Endothelial cell of umbilical vein (primary cell): ENCODE results near the gene ACADS. TPM values are rescaled to one million over a fixed set of nuclear protein-coding genes. Genes with fewer than 3 reads are reported as not detected.

Source experiments
- BruUV-seq: library from RNA; stranded (reverse); fragments of 400-500 nt; replicated peaks from 2 replicates; lab custom pipeline; 2021; lab: Mats Ljungman, UMichigan
- CTCF ChIA-PET: fragments of 300-600, 350-600 bp; sonication (Branson Sonifier 250); formaldehyde crosslinking; loops from one replicate; lab custom pipeline; 2021; ENCODE audit warnings: antibody characterized with exemption, inconsistent platforms; lab: Charles Lee
- POLR2A ChIA-PET: fragments of 300-600, 350-600 bp; sonication (Branson Sonifier 250); formaldehyde crosslinking; loops from one replicate; lab custom pipeline; 2021; ENCODE audit warnings: antibody characterized with exemption, inconsistent platforms; lab: Charles Lee
- DNase-seq: peaks from one replicate; pipeline ENCODE4 v3.0.0-alpha.2; 2011; ENCODE audit warnings: low read depth, low spot score
- FAIRE-seq: peaks from 2 replicates; lab custom pipeline; 2011; peaks lifted over from hg19 to GRCh38; lab: Jason Lieb, UNC
- H2AFZ ChIP-seq: 2 replicates; pipeline ENCODE4 v1.6.0; 2012; ENCODE audit warnings: low read depth, low read length, control low read depth, inconsistent platforms
- H3K27ac ChIP-seq: 2 replicates; pipeline ENCODE4 v1.5.1; 2011; ENCODE audit warnings: low read depth, mild to moderate bottlenecking, control low read depth, low read length, moderate library complexity; ENCODE audit not compliant: insufficient read depth
- H3K27me3 ChIP-seq, 2 experiments: 2 replicates each; pipeline versions ENCODE4 v1.6.0 to v1.6.1; 2011; ENCODE audit warnings: low read length in 2 of 2, mixed read lengths in 1 of 2; ENCODE audit not compliant: control insufficient read depth in 2 of 2, insufficient read depth in 2 of 2
- H3K36me3 ChIP-seq, 2 experiments: 2 replicates in 1 of 2; 3 replicates in 1 of 2; pipeline ENCODE4 v1.5.1; 2011; ENCODE audit warnings: low read length in 2 of 2, mild to moderate bottlenecking in 1 of 2, moderate library complexity in 1 of 2; ENCODE audit not compliant: control insufficient read depth in 2 of 2, insufficient read depth in 2 of 2; ENCODE audit errors: extremely low read depth in 1 of 2
- H3K4me1 ChIP-seq: 3 replicates; pipeline ENCODE4 v1.5.1; 2011; ENCODE audit warnings: mild to moderate bottlenecking, low read length; ENCODE audit not compliant: control insufficient read depth, insufficient read depth; ENCODE audit errors: extremely low read depth
- H3K4me2 ChIP-seq: 2 replicates; pipeline ENCODE4 v1.6.1; 2011; ENCODE audit warnings: low read length, control low read depth, mixed read lengths; ENCODE audit not compliant: insufficient read depth
- H3K4me3 ChIP-seq, 3 experiments: fragments of 200-600 bp in 1 of 3; sonication (generic), shearing (Covaris generic) in 1 of 3; replicated peaks in 1 of 3; 2 replicates each; pipeline ENCODE4 v1.5.1; 2011 to 2016; ENCODE audit warnings: control low read depth in 3 of 3, low read length in 3 of 3, mild to moderate bottlenecking in 2 of 3, inconsistent platforms in 1 of 3, low read depth in 1 of 3, moderate library complexity in 1 of 3; ENCODE audit not compliant: insufficient read depth in 1 of 3
- H3K79me2 ChIP-seq: 2 replicates; pipeline ENCODE4 v1.6.0; 2012; ENCODE audit warnings: low read length, inconsistent platforms; ENCODE audit not compliant: control insufficient read depth, insufficient read depth
- H3K9ac ChIP-seq: replicated peaks from 2 replicates; pipeline ENCODE3; 2011; ENCODE audit warnings: low read length, control low read depth; ENCODE audit not compliant: insufficient read depth; ENCODE audit errors: extremely low read depth
- H3K9me1 ChIP-seq: replicated peaks from 3 replicates; pipeline ENCODE4 v1.6.0; 2011; ENCODE audit warnings: mild to moderate bottlenecking, low read length; ENCODE audit not compliant: control insufficient read depth, insufficient read depth; ENCODE audit errors: extremely low read depth
- H3K9me3 ChIP-seq: replicated peaks from 2 replicates; pipeline ENCODE4 v1.5.1; 2012; ENCODE audit warnings: low read length, inconsistent platforms; ENCODE audit not compliant: control insufficient read depth, insufficient read depth
- H4K20me1 ChIP-seq: replicated peaks from 2 replicates; pipeline ENCODE3; 2011; ENCODE audit warnings: mild to moderate bottlenecking, low read length; ENCODE audit not compliant: control insufficient read depth, insufficient read depth; ENCODE audit errors: extremely low read depth
- CTCF ChIP-seq, 2 donors: IDR thresholded peaks; 1 replicate in 1 of 2; 2 replicates in 1 of 2; pipeline ENCODE4 v1.5.1; 2011; ENCODE audit warnings: low read length in 2 of 2, mild to moderate bottlenecking in 2 of 2, moderate library complexity in 2 of 2, control low read depth in 1 of 2, inconsistent platforms in 1 of 2, low read depth in 1 of 2; ENCODE audit not compliant: insufficient read depth in 1 of 2; ENCODE audit errors: extremely low read depth in 1 of 2
- FOS ChIP-seq: IDR thresholded peaks from 2 replicates; pipeline ENCODE4 v1.6.1; 2011; ENCODE audit warnings: mild to moderate bottlenecking, low read length, moderate library complexity, borderline replicate concordance; ENCODE audit not compliant: insufficient read depth
- GATA2 ChIP-seq: IDR thresholded peaks from 2 replicates; pipeline ENCODE4 v1.7.0; 2011; ENCODE audit warnings: low read depth, mild to moderate bottlenecking, moderate library complexity, mixed read lengths, low read length; ENCODE audit not compliant: insufficient read length, insufficient read depth
- MAX ChIP-seq: IDR thresholded peaks from 2 replicates; pipeline ENCODE4 v1.6.1; 2011; ENCODE audit not compliant: insufficient read depth, insufficient read length
- MYC ChIP-seq: IDR thresholded peaks from one replicate; pipeline ENCODE4 v1.6.1; 2011; ENCODE audit warnings: mild to moderate bottlenecking, low read depth, low read length
- POLR2A ChIP-seq: IDR thresholded peaks from 2 replicates; pipeline ENCODE4 v1.6.1; 2012; ENCODE audit warnings: low read depth, mild to moderate bottlenecking, control low read depth, low read length
- dilution Hi-C: fragments of 300-500 bp; cut with MboI; formaldehyde crosslinking; loops from one replicate; pipeline ENCODE4 v1.15.0; 2019; ENCODE audit warnings: low sequenced_read_pairs; ENCODE audit not compliant: extremely low pct_ligation_motif_present
- intact Hi-C: fragments of 100-400 bp; cut with micrococcal nuclease; formaldehyde crosslinking; loops from one replicate; pipeline ENCODE4 v1.10.0; 2022
- polyA plus RNA-seq, 4 experiments: library from polyadenylated mRNA; depleted of rRNA in 3 of 4; stranded (reverse) in 3 of 4; unstranded in 1 of 4; fragments of >200 nt; gene quantifications; 2 replicates each; pipeline versions ENCODE4 v1.2.1 to v1.2.3, GENCODE V29; 2011 to 2012; ENCODE audit warnings: missing spikeins in 1 of 4
- total RNA-seq: library from RNA; stranded (reverse); gene quantifications from 2 replicates; pipeline ENCODE4 v1.2.3, GENCODE V29; 2021

The ACADS gene
- total and polyA plus RNA-seq, 2 donors (not counting 3 experiments of a cell fraction or from before 2014, with no cell fraction given): 8.2 to 8.9 TPM

DNA sequence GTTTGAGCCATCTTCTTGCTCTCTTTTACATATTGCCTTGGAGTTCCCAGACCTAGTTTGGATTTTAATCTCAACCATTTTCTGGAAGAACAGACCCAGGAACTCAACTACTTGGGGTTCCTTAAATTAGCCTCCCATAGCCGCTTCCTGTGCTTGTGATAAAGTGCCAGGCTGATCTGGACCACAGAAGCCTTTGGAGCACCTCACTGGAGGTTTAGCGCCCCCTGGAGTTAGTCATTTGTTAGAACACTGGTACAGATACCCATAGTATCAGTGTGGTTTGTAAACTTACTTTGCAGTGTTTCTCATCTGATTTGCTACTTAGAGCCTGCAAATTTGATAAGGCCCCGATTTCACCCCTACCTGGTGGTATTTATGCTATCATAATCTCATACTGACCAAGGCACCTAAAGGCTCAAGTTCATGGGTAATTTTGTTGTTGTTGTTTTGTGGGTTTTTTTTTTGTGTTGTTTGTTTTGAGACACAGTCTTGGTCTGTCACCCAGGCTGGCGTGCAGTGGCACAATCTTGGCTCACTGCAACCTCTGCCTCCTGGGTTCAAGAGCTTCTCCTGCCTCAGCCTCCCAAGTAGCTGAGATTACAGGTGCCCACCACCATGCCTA, 11.7 kb upstream of the ACADS start:
- BruUV-seq: no TSS peak
- Histone ChIP-seq H3K9ac (no peak overlapping the region), H3K4me1 (peaks cover 13% of the 10 kb centered on the region), H3K79me2 (peaks cover 18% of the 10 kb centered on the region), H3K27me3 (no peaks in the 10 kb centered on the region), H3K4me3 (no peak overlapping the region), H2AFZ (no peak overlapping the region), H3K9me1 (no peaks in the 10 kb centered on the region), H3K9me3 (no peaks in the 10 kb centered on the region), H3K36me3 (peaks cover 17 to 24% of the 10 kb centered on the region in 2 experiments), H3K27ac (no peak overlapping the region), H3K4me2 (no peak overlapping the region), H4K20me1 (no peaks in the 10 kb centered on the region)
- dilution Hi-C loops (no loop called here), intact Hi-C loops (loop anchor here (1.0 kb wide), 2 partner anchors 67 to 131 kb away; no protein-coding TSS in a partner anchor)
- peak; percentile 67 for DNase-seq
- no peak for TF ChIP-seq FOS
- peak; percentile 73 to 76 for TF ChIP-seq CTCF (IDR thresholded peaks at IDR 0.05; ENCODE audit: extremely low read depth in 1 of 2, insufficient read depth in 1 of 2, low read depth in 1 of 2, low read length in 2 of 2)
- no peak for TF ChIP-seq MAX
- TF ChIP-seq MYC: no peak
- TF ChIP-seq GATA2: no peak
- TF ChIP-seq POLR2A: peak; percentile 21
- peak; percentile 89 for FAIRE-seq
- ChIA-PET POLR2A (no interaction called here), CTCF (interaction anchor here (1.0 to 2.5 kb wide), 4 partner anchors 65 to 258 kb away, joined by 5 to 13 read pairs (median 9); partner anchors contain the start of gene POP5)
